Measurements from ENCODE around the gene CELF4.

CELF4 gene

DNA sequence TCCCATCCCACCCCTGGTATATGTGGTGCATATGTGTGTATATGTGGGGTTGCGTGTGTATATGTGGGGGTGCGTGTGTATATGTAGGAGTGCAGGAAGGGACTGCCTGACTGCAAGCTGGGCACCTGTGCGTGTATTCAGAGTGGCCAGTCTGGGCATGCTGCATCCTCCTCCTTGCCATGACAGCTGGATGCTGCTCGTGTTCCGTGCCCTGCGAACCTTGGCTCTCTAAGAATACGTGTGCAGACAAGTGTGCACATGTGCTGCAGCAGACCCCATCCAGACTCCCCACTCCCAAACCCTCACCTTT is 222.1 kb downstream of the CELF4 start:
- Histone ChIP-seq H3K4me3 (no peak overlapping the region), H3K27ac (no peak overlapping the region)
- no peak for DNase-seq (ENCODE audit: low spot score)
- no peak for TF ChIP-seq CTCF (IDR thresholded peaks at IDR 0.05)

- Histone ChIP-seq H3K27ac (no peak overlapping the region), H3K4me3 (no peak overlapping the region)
- TF ChIP-seq CTCF (IDR thresholded peaks at IDR 0.05): no peak
- no peak for DNase-seq (ENCODE audit: low spot score)
Measured at GRCh38 chr18:37341473-37342086, 224.0 kb downstream of the CELF4 start.

GRCh38 chr18:37341016-37341415 is 224.6 kb downstream of the CELF4 start:
- TF ChIP-seq CTCF (IDR thresholded peaks at IDR 0.05): no peak
- DNase-seq (ENCODE audit: low spot score): no peak

GRCh38 chr18:37339701-37340215 is 225.8 kb downstream of the CELF4 start:
- no peak for DNase-seq (ENCODE audit: low spot score)
- H3K4me3 ChIP-seq: no peak overlapping the region
- TF ChIP-seq CTCF (IDR thresholded peaks at IDR 0.05): no peak
- no peak overlapping the region for H3K27ac ChIP-seq

More at GRCh38 chr18:37341016-37341415, 224.6 kb downstream of the CELF4 start:
- no peak overlapping the region for H3K27ac ChIP-seq
- H3K4me3 ChIP-seq: no peak overlapping the region

DNA sequence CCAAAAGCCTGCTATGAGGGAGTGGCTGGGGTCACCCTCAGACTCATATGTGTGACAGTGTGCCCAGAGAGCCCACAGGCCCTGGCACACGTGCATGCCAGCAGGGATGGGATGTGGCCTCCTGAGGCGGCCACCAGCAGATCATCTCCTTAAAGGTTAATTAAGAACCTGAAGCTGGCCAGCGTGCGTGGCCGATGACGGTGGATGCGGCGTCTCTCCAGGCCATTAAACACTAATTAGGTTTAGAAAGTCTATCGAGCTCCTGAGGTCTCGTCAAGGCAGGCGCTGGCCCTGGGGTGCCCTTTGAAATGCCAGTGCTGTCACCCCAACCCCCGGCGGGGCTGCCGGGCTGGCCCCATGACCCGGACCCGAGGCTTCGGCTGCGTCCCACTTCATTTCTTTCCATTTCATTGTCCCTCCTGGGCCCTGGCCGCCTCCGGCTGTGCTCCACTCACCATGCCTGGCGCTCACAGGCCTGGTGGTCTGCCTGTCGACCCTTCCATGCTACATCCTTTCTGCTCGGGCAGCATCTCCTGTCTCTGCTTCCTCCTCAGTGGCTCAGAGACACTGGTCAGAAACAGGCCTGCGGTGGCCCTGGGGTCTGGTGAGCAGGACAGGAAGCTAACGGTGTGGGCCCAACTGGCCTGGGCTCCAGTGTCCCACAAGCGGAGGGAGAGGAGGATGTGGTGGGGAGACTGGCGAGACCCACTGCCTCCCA is 228.9 kb downstream of the CELF4 start:
- H3K27ac ChIP-seq: no peak overlapping the region
- no peak for DNase-seq (ENCODE audit: low spot score)
- no peak for TF ChIP-seq CTCF (IDR thresholded peaks at IDR 0.05)
- H3K4me3 ChIP-seq: no peak overlapping the region

DNA sequence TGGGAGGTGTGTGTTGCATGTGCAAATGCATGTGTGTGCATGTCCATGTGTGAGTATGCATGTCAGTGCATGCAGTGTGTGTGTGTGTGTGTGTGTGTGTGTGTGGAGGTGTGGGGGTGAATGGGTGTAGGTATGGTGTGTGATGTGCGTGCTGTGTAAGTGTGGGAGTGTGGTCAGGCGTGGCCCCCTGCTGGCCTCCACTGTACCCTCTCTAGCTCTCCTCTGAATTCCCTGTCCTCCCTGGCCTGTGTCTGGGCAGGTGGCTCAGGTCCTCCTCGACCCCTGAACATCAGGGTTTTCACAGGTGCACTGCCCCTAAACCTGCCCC is 230.2 kb downstream of the CELF4 start:
- H3K27ac ChIP-seq: no peak overlapping the region
- no peak for DNase-seq (ENCODE audit: low spot score)
- TF ChIP-seq CTCF (IDR thresholded peaks at IDR 0.05): no peak

More for the DNA sequence above, 230.2 kb downstream of the CELF4 start:
- H3K4me3 ChIP-seq: no peak overlapping the region

Data from coronary artery (tissue), 2 donors.